Measurements from ENCODE around the gene IFNL4.
"Not testable (repeated sequence)": the region's sequence is repeated elsewhere in the genome, so short reads cannot be mapped to it uniquely, and the experiment has no call there.

The IFNL4 gene

DNA sequence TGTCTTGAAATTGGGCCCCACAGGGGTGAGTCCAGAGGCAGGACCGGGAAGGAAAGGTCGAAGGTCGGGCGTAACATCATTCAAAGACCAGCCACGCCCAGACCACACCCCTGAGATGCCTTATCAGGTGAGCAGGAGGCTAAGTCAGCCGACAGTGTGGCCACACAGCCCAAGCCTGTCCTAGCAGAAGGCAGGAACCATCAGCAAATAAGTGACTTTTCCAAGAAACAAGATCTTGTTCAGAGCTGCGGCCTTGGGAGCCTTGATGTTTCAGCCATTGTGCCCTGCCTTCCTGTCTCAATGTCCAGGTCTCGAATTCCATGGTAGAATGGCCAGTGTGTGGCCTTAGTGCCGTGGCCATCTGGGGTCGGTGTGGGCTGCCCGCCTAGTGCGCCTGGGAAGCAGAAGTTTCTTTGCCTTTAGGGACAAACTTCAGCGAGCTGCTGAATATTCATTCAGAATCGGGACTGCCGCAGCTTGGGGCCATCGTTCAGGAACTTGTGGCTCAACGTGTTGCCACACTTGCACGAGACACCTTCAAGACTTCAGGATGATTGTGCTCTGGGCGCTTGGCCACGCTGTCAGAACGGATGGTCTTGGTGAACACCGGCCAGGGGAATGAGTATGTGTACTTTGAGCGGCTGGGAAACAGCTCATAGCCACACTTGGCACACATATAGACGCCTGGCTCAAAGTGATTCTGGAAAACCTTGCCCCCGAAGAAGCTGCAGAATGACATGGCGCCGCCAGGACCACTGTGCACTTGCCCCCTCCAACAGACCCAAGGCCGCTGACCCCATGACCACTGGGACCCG, 6.1 kb upstream of the IFNL4 start:
- DNase-seq (ENCODE audit: low spot score), result no peak

DNA sequence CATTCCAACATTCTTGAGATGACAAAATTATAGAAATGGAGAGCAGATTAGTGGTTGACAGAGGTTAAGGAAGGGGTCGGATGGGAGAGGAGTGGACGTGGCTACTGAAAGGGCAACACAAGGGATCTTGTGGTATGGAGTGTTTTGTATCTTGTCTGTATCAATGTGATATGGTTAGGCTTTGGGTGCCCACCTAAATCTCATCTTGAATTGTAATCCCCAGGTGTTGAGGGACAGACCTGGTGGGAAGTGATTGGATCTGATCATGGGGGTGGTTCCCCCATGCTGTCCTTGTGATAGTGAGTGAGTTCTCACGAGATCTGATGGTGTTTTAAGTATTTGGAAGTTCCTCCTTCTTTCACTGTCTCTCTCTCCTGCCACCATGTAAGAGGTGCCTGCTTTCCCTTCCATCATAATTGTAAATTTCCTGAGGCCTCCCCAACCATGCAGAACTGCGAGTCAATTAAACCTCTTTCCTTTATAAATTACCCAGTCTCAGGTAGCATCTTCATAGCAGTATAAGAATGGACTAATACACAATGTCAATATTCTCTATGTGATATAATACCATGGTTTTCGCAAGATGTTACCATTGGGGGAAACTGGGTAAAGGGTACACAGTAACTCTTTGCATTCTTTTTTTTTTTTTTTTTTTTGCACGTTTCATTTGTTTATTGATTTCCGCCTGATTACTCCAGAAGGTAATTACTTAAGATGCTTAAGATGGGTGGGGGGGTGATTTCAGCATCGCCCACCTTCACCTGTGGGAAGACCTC, 4.9 kb upstream of the IFNL4 start:
- DNase-seq (ENCODE audit: low spot score), result no peak

DNA sequence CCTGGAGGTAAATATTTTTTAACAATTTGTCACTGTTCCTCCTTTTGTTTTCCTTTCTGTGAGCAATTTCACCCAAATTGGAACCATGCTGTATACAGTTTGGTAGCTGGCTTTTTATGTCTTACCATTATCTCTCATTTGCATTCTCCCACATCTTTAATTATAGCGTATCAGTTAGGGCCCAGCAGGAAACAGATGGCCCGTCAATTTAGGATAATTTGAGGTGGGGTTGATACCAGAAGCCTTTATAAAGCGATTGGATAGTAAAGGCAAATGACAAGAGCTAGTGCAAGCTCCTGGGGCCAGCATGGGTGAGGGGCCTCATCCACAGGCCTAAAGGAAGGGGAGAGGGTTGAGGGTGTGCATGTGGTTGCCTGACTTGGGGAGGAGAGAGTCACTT, 3.8 kb upstream of the IFNL4 start:
- DNase-seq (ENCODE audit: low spot score), result no peak

DNA sequence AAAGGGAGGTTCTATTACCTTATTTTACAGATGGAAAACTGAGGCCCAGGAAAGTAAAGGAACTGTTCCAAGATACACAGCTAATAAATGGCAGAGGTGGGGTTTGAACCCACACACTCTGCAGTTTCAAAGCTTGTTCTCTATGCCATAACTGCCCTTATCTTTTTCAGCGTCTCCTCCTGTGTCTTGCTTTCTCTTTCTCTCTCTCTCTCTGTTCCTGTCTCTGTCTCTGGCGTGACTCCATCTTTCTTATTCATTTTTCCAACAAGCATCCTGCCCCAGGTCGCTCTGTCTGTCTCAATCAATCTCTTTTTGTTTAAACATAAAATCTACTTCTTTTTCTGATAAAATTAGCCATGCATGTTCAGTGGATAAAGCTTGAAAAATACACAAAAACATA, 3.2 kb upstream of the IFNL4 start:
- DNase-seq (ENCODE audit: low spot score), result no peak

DNA sequence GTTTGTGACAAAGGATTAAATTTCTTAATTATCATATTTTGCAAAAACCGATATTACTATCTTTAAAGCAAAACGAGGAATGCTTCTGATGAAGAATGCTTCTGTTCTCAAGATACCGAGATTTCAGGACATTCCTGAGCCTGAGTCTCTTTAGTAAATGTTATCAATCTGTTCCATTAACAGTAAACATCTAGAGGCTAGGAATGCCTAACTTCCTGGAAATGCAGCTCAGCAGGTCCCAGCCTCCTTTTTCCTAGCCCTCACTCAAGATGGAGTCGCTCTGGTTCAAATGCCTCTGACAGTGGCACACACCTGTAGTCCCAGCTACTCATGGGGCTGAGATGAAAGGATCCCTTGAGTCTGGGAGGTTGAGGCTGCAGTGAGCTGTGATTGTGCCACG, 2.4 kb upstream of the IFNL4 start:
- no peak for DNase-seq (ENCODE audit: low spot score)

DNA sequence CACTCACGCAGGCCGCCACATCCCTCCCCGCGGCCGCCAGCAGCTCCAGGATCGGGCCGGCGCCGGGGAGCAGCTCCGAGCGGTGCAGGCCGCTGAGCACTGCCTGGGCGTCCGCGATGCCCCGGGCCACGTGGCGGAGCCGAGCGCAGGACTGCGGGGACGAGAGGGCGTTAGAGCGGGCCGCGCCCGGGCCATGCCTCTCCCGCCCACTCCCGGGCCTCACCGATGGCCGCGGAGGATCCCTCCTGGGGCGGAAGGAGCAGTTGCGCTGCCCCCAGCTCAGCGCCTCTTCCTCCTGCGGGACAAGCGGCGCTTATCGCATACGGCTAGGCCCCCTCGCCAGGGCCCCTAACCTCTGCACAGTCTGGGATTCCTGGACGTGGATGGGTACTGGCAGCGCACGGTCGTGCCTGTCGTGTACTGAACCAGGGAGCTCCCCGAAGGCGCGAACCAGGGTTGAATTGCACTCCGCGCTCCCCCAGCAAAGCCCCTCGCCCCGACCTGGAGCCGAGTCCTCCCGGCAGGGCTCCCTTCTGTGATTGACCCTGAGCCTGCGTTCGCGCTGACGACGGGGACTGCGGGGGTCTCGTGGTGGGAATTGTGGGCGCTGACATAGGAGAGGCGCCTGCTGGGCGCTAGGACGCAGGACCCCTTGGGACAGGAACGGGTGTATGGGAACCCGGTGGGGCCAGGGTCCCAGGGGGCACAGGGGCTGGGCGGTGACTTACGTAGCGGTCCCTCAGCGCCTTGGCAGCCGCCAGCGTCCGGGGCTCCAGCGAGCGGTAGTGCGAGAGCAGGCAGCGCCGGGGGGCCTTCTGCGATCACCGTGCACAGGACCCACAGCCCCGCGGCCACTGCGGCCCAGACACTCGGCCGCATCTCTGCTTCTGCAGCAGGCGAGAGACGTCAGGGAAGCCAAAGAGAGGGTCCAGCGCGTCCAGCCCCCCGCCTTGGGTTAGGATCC, 673 bp downstream of the IFNL4 start:
- no peak for DNase-seq (ENCODE audit: low spot score)

DNA sequence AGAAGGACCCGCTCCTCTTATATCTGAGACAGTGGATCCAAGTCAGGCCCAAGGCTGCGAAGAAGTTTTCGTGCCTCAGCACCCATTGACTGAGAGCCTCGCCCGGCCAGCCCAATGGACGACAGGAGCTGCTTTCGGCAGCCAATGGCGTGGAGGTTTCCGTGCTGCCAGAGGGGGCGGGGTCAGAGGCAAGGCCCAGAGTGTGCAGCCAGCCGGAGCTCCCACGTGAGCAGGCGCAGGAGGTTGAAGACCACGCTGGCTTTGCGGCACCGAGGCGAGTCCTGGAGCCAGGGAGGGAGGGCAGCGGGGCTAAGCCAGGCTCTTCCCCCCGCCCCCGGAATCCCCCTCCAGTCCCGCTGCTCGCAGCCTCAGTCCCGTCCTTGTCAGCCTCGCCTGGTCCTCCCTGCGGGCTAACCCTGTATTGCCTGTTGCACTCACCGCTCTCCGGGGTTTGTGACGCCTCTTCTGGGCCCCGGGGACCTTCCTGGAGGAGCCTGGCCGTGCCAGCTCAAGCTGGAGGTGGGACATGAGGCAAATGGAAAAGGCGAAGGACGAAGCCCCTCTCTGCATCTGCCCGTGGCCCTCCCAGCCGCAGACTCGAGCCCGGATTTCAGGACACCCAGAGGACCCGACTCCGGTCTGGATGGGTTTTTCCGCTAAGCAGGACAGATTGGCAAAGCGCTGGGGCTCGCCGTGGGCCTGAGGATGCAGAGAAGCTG, 1.5 kb downstream of the IFNL4 start:
- DNase-seq (ENCODE audit: low spot score), result peak; percentile 16

DNA sequence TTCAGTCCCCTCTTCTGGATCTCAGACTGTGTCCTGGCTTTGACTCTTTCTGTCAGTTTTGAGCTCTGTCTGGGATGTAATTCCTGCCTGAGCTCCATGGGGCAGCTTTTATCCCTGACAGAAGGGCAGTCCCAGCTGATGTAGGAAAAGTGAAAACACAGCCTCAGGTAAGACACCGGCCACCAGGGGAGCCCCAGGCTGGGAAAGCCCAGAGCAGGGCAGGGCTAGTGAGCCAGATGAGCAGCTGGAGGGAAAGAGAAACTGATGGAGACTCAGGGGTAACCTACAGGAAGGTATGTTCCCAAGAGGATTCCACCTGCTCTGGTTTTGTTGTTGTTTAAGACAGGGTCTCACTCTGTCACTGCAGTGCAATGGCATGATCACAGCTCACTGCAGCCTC, 3.5 kb downstream of the IFNL4 start:
- DNase-seq (ENCODE audit: low spot score), result not testable (repeated sequence)

DNA sequence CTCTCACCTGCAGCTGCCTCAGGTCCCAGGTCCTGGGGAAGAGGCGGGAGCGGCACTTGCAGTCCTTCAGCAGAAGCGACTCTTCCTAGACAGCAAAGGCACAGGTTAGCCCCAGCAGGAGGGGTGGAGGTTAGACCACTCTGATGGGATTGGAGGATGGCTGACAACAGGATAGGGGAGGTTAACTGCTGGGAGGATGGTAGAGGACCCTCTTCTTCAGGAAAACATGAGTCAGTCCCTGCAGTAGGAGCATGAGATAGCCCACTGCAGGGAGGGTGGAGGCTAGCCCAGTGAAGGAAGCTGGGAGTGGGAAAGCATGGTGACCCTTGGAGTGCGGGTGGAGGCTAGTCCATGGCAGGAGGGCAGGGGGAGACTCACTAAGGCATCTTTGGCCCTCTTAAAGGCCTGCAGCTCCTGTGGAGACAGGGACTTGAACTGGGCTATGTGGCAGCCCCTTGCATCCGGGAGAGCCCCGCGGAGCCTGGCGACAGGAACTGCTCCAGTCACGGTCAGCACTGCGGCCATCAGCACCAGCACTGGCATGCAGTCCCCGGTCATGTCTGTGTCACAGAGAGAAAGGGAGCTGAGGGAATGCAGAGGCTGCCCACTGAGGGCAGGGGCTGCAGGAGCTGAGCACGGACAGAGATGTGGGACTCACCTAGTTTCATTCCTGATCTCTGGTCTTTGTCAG, 4.1 kb downstream of the IFNL4 start, which contains the start of gene IFNL3:
TSS of gene IFNL3 (minus strand) at position 597 of the 691 bp plus-strand sequence. CDS start at position 558, 39 bp downstream.
- not testable (repeated sequence) for DNase-seq (ENCODE audit: low spot score)

DNA sequence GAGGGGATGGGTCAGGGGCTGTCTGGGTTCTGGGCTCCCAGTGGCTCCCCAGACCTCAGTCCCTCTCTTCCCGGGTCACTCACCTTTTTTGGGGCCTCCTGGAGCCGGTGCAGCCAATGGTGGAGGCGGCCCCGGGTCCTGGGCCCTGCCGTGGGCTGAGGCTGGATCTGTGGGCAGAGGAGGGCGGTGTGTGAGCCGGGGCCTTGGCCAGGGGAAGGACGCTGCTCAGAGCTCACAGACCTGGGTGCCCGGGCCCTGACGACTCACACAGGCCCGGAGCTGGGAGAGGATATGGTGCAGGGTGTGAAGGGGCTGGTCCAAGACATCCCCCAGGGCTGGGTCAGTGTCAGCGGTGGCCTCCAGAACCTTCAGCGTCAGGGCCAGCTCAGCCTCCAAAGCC, 4.9 kb downstream of the IFNL4 start:
- not testable (repeated sequence) for DNase-seq (ENCODE audit: low spot score)

DNA sequence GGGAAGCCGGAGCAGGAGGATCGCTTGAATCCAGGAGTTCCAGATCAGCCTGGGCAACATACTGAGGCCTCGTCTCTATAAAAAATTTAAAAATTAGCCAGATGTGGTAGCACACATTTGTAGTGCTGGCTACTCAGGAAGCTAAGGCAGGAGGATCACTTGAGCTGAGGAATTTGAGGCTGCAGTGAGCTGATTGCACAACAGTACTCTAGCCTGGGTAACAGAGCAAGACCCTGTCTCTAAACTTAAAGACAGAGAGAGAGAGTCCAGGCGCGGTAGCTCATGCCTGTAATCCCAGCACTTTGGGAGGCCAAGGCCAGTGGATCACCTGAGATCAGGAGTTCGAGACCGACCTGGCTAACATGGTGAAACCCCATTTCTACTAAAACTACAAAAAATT, 8.2 kb downstream of the IFNL4 start:
- no peak for DNase-seq (ENCODE audit: low spot score)

DNA sequence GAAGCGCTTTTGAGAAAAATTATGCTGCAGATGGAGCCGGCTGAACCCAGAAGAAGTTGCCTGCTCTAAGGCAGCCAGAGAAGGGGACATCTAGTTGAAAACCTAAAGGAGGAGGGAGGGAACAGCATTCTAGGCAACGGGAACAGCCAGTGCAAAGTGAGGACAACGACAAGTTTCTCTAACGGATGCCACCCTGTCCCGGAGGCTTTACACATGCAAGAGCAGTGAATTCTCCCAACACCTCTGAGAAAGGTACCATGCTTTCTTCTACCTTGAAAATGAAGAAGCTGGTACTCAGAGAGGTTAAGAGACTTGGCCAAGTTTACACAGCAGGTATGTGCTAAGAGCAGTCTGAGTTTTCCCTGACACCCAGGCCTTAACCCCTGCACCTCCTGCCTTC, 9.7 kb downstream of the IFNL4 start:
- DNase-seq (ENCODE audit: low spot score), result no peak

DNA sequence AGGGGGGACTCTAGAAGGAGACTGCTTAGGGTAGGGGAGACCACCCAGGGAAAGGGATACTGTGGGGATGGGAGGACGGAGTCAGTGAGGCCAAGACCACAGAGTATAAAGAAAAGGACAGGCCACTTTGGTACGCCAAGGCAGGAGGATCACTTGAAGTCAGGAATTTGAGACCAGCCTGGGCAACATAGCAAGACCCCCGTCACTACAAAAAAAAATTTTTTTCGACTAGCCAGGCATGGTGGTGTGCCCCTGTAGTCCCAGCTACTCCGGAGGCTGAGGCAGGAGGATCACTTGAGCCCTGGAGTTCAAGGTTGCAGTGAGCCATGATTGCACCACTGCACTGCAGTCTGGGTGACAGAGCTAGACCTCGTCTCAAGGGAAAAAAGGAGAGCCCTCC, 10.4 kb downstream of the IFNL4 start:
- no peak for DNase-seq (ENCODE audit: low spot score)

DNA sequence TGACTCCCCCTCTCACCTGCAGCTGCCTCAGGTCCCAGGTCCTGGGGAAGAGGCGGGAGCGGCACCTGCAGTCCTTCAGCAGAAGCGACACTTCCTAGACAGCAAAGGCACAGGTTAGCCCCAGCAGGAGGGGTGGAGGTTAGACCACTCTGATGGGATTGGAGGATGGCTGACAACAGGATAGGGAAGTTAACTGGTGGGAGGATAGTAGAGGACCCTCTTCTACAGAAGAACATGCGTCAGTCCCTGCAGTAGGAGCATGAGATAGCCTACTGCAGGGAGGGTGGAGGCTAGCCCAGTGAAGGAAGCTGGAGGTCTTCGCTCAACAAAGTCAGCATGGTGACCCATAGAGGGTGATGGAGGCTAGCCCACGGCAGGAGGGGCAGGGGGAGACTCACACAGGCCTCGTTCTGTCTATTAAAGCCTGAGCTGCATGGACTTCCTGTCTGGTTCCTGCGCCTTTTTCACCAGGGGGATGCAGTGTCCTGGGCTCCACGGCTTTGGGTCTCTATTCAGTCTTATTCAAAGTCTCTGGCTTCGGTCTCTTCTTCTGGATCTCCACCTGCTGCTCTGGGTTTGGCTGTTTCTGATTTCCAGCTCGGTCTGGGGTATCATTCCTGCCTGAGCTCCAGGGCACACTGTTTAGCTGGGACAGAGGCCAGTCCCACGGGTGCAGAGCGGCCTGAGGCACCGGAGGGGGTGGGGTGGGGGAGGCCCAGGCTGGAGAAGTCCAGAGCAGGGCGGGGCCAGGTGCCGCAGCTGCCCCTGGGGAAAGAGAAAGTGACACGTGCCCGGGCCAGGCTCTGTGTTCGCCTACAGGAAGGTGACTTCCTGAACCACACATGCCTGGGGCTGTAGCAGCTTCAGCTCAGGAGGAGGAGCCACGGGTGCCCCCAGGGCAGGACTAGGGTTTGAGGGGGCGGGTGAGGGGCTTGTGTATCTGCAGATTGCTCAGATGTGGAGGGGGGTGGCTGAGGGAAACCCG, 11.2 kb downstream of the IFNL4 start:
- DNase-seq (ENCODE audit: low spot score), result no peak

DNA sequence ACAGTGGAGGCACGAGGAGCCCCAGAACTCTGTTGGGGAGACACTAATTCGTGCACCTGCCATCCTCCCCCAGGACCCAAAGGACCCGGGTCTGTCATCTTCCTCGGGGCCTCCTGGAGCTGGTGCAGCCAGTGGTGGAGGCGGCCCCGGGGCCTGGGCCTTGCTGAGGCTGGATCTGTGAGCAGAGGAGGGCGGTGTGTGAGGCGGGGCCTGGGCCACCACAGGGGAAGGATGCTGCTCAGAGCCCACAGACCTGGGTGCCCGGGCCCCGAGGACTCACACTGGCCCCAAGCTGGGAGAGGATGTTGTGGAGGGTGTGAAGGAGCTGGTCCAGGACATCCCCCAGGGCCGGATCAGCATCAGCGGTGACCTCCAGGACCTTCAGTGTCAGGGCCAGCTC, 12.1 kb downstream of the IFNL4 start:
- no peak for DNase-seq (ENCODE audit: low spot score)

DNA sequence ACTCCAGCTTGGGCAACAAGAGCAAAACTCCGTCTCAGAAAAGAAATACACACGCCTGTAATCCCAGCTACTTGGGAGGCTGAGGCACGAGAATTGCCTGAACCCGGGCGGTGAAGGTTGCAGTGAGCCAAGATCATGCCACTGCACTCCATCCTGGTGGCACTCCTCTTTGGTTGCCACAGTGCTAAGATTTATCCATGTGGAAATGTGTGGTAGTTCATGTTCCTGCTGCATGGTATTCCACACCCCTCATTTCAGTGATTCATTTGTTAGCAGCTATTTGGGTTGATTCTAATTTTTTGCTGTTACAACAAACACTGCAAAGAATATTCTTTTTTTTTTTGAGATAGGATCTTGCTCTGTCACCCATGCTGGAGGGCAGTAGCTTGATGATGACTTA, 15.9 kb downstream of the IFNL4 start:
- no peak for DNase-seq (ENCODE audit: low spot score)

DNA sequence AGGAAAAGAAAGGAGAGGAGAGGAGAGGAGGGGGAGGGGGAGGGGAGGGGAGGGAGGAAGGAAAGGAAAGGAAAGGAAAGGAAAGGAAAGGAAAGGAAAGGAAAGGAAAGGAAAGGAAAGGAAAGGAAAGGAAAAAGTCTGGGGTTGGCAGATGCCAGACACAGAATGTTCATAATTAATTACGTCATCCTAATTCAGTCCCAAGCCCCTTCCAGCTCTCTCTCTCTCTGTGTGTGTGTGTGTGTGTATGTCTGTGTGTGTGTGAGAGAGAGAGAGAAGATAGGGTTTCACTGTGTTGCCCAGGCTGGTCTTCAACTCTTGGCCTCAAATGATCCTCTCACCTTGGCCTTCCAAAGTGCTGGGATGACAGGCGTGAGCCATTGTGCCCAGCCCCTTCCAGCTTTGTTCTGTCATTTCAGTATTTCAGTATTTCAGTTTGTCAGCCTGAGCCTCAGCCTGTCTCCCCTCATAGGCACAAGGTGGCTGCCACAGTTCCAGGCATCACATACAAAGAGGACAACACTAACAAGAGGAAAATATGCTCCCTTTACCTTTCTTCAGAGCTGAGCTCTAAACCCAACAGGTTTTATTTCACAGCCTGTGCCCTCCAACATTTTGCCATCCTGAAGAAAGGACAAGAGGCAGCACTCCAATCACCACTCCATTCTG, 18.4 kb downstream of the IFNL4 start:
- DNase-seq (ENCODE audit: low spot score), result no peak

DNA sequence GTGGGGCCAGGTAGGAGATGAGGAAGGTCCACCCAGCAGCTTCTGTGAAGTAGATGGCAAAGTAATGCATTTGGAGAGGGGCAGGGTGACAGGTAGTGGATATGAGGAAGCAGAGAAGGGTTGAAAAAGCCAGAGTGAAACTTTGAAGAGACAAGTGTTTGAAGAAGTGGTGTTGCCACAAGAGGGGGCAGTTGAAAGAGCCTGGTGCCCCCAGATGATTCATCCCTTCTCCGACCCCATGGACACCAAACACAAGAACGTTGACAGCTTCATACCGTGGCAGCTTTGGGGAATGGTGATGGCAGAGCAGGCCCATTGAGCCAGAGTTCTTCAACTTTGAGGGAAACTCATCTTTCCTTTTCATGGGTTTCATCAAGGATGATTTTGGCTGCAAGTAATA, 23.7 kb downstream of the IFNL4 start:
- no peak for DNase-seq (ENCODE audit: low spot score)

DNA sequence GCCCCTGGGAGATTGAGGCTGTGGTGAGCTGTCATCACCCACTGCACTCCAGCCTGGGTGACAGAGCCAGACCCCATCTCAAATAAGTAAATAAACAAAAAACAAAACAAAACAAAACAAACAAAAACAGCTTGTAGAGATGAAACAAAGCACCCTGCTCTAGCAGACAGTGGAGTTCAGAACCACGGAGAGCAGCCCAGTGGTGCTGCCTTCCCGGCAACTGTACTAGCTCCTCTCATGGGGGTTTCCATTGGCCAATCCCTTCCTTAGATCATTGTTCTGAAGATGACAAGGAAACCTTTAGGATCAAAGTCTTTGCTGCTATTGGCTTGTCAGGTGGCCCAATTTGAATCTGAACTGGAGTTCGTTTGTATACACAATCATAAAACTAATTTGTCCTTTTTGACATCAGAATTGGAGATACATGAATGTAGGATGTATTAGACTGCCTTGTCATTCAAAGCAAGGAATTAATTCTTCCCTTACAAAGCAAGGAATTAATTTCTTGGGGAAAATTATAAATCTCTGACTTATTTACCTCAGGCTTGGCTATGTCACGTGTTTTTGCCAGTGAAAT, 24.9 kb downstream of the IFNL4 start:
- DNase-seq (ENCODE audit: low spot score), result no peak

Data from globus pallidus (tissue), 1 donor.